HCT116 (cell line): ENCODE measurements around the gene C4A. TPM values are rescaled to one million over a fixed set of nuclear protein-coding genes. Genes with fewer than 3 reads are reported as not detected.

Experiments
- ATAC-seq: fragments of 200-7000 bp; cut with Tn5 transposase; 2 replicates; pipeline ENCODE4 v1.9.1; 2020; ENCODE audit warnings: mild to moderate bottlenecking, moderate library complexity
- BruUV-seq: library from RNA; stranded (reverse); fragments of 400-500 nt; replicated peaks from 2 replicates; lab custom pipeline; 2021; lab: Mats Ljungman, UMichigan
- CTCF ChIA-PET: fragments of 300-600 bp; sonication (Branson Sonifier 250); formaldehyde crosslinking; loops from one replicate; lab custom pipeline; 2021; ENCODE audit warnings: antibody characterized with exemption; lab: Charles Lee
- POLR2A ChIA-PET: fragments of 300-600, 350-600 bp; sonication (Branson Sonifier 250); formaldehyde crosslinking; loops from one replicate; lab custom pipeline; 2021; ENCODE audit warnings: antibody characterized with exemption; lab: Charles Lee
- RAD21 ChIA-PET, 2 experiments: fragments of 300-600 bp; sonication (Branson Sonifier 250); formaldehyde crosslinking; loops; one replicate each; lab custom pipeline; 2023; ENCODE audit warnings: low total read pairs in 2 of 2; ENCODE audit not compliant: uncharacterized antibody in 2 of 2, unreplicated experiment in 2 of 2, low non-redundant PET in 1 of 2; lab: Charles Lee
- DNase-seq: peaks from one replicate; pipeline ENCODE4 v3.0.0-alpha.2; 2010; ENCODE audit warnings: low read depth, low spot score
- H2AFZ ChIP-seq: fragments of 200-600 bp; shearing (Covaris generic), sonication (generic); 2 replicates; pipeline ENCODE4 v1.6.1; 2017; ENCODE audit warnings: low read depth, mixed run types, mixed read lengths, antibody characterized with exemption, low read length; ENCODE audit not compliant: poor library complexity, severe bottlenecking
- H3K27ac ChIP-seq: 2 replicates; pipeline ENCODE4 v1.5.1; 2012; ENCODE audit warnings: low read depth, low read length
- H3K27me3 ChIP-seq: fragments of 200-600 bp; sonication (generic); 2 replicates; pipeline ENCODE4 v1.6.1; 2016; ENCODE audit warnings: mixed run types, low read length, mixed read lengths; ENCODE audit not compliant: insufficient read depth
- H3K36me3 ChIP-seq, 2 experiments: fragments of 200-500 bp in 1 of 2; fragments of 200-600 bp in 1 of 2; sonication (Bioruptor generic) in 1 of 2; sonication (generic) in 1 of 2; 2 replicates each; pipeline versions ENCODE4 v1.5.1 to v1.6.1; 2014 to 2016; ENCODE audit warnings: low read length in 2 of 2, inconsistent platforms in 1 of 2, mixed read lengths in 1 of 2, mixed run types in 1 of 2; ENCODE audit not compliant: insufficient read depth in 2 of 2, control insufficient read depth in 1 of 2
- H3K4me1 ChIP-seq, 2 experiments: fragments of 200-600 bp in 1 of 2; sonication (generic) in 1 of 2; 2 replicates each; pipeline versions ENCODE4 v1.5.1 to v1.6.1; 2012 to 2017; ENCODE audit warnings: low read length in 2 of 2, inconsistent platforms in 1 of 2, mild to moderate bottlenecking in 1 of 2, mixed read lengths in 1 of 2, mixed run types in 1 of 2, moderate library complexity in 1 of 2; ENCODE audit not compliant: insufficient read depth in 2 of 2, control insufficient read depth in 1 of 2
- H3K4me2 ChIP-seq: fragments of 200-600 bp; sonication (generic); 2 replicates; pipeline ENCODE4 v1.6.1; 2017; ENCODE audit warnings: mixed run types, low read length, mixed read lengths
- H3K4me3 ChIP-seq, 2 experiments: fragments of 200-600 bp in 1 of 2; sonication (generic) in 1 of 2; replicated peaks in 1 of 2; 2 replicates each; pipeline ENCODE4 v1.5.1; 2011 to 2016; ENCODE audit warnings: low read length in 2 of 2, control low read depth in 1 of 2, low read depth in 1 of 2, mild to moderate bottlenecking in 1 of 2, mixed read lengths in 1 of 2, mixed run types in 1 of 2
- H3K79me2 ChIP-seq: fragments of 200-600 bp; sonication (generic); 2 replicates; pipeline ENCODE4 v1.6.1; 2017; ENCODE audit warnings: mild to moderate bottlenecking, mixed run types, low read length, moderate library complexity, mixed read lengths; ENCODE audit not compliant: insufficient read depth
- H3K9ac ChIP-seq: fragments of 200-600 bp; sonication (generic); 2 replicates; pipeline ENCODE4 v1.6.1; 2016; ENCODE audit warnings: low read length, mixed read lengths
- H3K9me2 ChIP-seq: fragments of 200-600 bp; sonication (generic), shearing (Covaris generic); 2 replicates; pipeline ENCODE4 v1.6.1; 2017; ENCODE audit warnings: mixed run types, mild to moderate bottlenecking, moderate library complexity; ENCODE audit not compliant: insufficient read depth
- H3K9me3 ChIP-seq, 2 experiments: fragments of 200-500 bp in 1 of 2; fragments of 200-600 bp in 1 of 2; sonication (Bioruptor generic) in 1 of 2; sonication (generic) in 1 of 2; 2 replicates each; pipeline ENCODE4 v1.6.1; 2014 to 2017; ENCODE audit warnings: low read length in 2 of 2, mixed read lengths in 2 of 2, inconsistent platforms in 1 of 2, low read depth in 1 of 2, mild to moderate bottlenecking in 1 of 2, mixed run types in 1 of 2, moderate library complexity in 1 of 2; ENCODE audit not compliant: control insufficient read depth in 1 of 2, insufficient read depth in 1 of 2
- H4K20me1 ChIP-seq: fragments of 200-600 bp; sonication (generic), shearing (Covaris generic); 2 replicates; pipeline ENCODE4 v1.6.1; 2017; ENCODE audit warnings: mixed run types, mild to moderate bottlenecking, moderate library complexity; ENCODE audit not compliant: insufficient read depth
- RAD21 ChIP-seq: IDR thresholded peaks from 2 replicates; pipeline ENCODE4 v1.6.1; 2012; ENCODE audit warnings: low read depth, mild to moderate bottlenecking
- YY1 ChIP-seq: IDR thresholded peaks from 2 replicates; pipeline ENCODE4 v1.6.1; 2011; ENCODE audit warnings: low read length, low read depth, moderate library complexity, mild to moderate bottlenecking; ENCODE audit not compliant: insufficient replicate concordance; ENCODE audit errors: extremely low read depth
- ZFX ChIP-seq: fragments of 450-650 bp; IDR thresholded peaks from 2 replicates; pipeline ENCODE4 v1.6.1; 2017
- intact Hi-C: fragments of 100-400 bp; cut with micrococcal nuclease; formaldehyde crosslinking; loops from 2 replicates; pipeline ENCODE4 v1.10.0; 2022
- total RNA-seq: library from RNA; stranded (reverse); gene quantifications from one replicate; pipeline ENCODE4 v1.2.1, GENCODE V29; 2021; ENCODE audit not compliant: unreplicated experiment
- TF ChIP-seq, protein P1 (sequence below): IDR thresholded peaks from 2 replicates; pipeline ENCODE4 v1.6.1; 2011; ENCODE audit warnings: mild to moderate bottlenecking, low read length, moderate library complexity; ENCODE audit not compliant: insufficient replicate concordance; ENCODE audit errors: extremely low read depth
- TF ChIP-seq, protein P2 (sequence below), 3 experiments: fragments of 200-600 bp in 1 of 3; sonication (generic) in 1 of 3; IDR thresholded peaks in 2 of 3; conservative IDR thresholded peaks in 1 of 3; 2 replicates each; pipeline ENCODE4 v1.5.1; 2012 to 2017; ENCODE audit warnings: low read depth in 2 of 3, low read length in 2 of 3, antibody characterized with exemption in 1 of 3, borderline replicate concordance in 1 of 3, control low read depth in 1 of 3, mild to moderate bottlenecking in 1 of 3, mixed read lengths in 1 of 3, mixed run types in 1 of 3, moderate library complexity in 1 of 3; ENCODE audit not compliant: insufficient read depth in 1 of 3

The C4A gene
- total RNA-seq, 1 experiment from 2014 or later, result 5.1 TPM

- TF ChIP-seq, protein P1, sequence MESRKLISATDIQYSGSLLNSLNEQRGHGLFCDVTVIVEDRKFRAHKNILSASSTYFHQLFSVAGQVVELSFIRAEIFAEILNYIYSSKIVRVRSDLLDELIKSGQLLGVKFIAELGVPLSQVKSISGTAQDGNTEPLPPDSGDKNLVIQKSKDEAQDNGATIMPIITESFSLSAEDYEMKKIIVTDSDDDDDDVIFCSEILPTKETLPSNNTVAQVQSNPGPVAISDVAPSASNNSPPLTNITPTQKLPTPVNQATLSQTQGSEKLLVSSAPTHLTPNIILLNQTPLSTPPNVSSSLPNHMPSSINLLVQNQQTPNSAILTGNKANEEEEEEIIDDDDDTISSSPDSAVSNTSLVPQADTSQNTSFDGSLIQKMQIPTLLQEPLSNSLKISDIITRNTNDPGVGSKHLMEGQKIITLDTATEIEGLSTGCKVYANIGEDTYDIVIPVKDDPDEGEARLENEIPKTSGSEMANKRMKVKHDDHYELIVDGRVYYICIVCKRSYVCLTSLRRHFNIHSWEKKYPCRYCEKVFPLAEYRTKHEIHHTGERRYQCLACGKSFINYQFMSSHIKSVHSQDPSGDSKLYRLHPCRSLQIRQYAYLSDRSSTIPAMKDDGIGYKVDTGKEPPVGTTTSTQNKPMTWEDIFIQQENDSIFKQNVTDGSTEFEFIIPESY, result no peak
- TF ChIP-seq, all 23 proteins: peak for 0
Observed at GRCh38 chr6:31949926-31950548, 31.8 kb upstream of the C4A start (continued).

GRCh38 chr6:31952140-31952805 lies 29.6 kb upstream of the C4A start:
- H3K36me3 ChIP-seq, result peaks cover 26 to 51% of the 10 kb centered on the region in 2 experiments
- CTCF ChIA-PET, result interaction anchor here (0.6 to 1.9 kb wide), 20 partner anchors 9 to 406 kb away, joined by 3 to 11 read pairs (median 4); partner anchors contain the start of genes ATP6V1G2, DXO, LSM2 and LY6G5C
- H3K27me3 ChIP-seq, result no peaks in the 10 kb centered on the region
- no peaks in the 10 kb centered on the region for H3K9me3 ChIP-seq
- TF ChIP-seq RAD21 (peak; percentile 82), ZFX (no peak), YY1 (peak; percentile 21)
- TF ChIP-seq, protein P2, sequence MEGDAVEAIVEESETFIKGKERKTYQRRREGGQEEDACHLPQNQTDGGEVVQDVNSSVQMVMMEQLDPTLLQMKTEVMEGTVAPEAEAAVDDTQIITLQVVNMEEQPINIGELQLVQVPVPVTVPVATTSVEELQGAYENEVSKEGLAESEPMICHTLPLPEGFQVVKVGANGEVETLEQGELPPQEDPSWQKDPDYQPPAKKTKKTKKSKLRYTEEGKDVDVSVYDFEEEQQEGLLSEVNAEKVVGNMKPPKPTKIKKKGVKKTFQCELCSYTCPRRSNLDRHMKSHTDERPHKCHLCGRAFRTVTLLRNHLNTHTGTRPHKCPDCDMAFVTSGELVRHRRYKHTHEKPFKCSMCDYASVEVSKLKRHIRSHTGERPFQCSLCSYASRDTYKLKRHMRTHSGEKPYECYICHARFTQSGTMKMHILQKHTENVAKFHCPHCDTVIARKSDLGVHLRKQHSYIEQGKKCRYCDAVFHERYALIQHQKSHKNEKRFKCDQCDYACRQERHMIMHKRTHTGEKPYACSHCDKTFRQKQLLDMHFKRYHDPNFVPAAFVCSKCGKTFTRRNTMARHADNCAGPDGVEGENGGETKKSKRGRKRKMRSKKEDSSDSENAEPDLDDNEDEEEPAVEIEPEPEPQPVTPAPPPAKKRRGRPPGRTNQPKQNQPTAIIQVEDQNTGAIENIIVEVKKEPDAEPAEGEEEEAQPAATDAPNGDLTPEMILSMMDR (IDR thresholded peaks at IDR 0.05 in 2 of 3, conservative IDR thresholded peaks at IDR 0.05 in 1 of 3; ENCODE audit: borderline replicate concordance in 1 of 3, insufficient read depth in 1 of 3, low read depth in 2 of 3, low read length in 2 of 3), result peak; percentile 89 to 95 (median 90)
- TF ChIP-seq, all 23 proteins: peak for 3
- intact Hi-C loops, result loop anchor here (1.0 to 2.0 kb wide), 2 partner anchors 49 to 272 kb away; partner anchors contain the start of gene ZBTB12
- RAD21 ChIA-PET, result interaction anchor here (0.9 to 1.6 kb wide), 3 partner anchors 50 to 180 kb away, joined by 3 to 4 read pairs (median 3); partner anchors contain the start of gene ZBTB12 (in 1 of the 2)
- Histone ChIP-seq H3K9ac (no peak overlapping the region), H2AFZ (no peak overlapping the region), H3K4me3 (no peak overlapping the region), H4K20me1 (no peaks in the 10 kb centered on the region), H3K9me2 (no peaks in the 10 kb centered on the region; the same call in 1 of the 2 replicates), H3K27ac (0 out of 2 replicates have a peak overlapping the region, but pooled peaks have one; percentile 19), H3K4me2 (no peak overlapping the region), H3K4me1 (peaks cover 0 to 16% of the 10 kb centered on the region in 2 experiments; a peak in 2 of 4 replicates), H3K79me2 (peaks cover 9% of the 10 kb centered on the region)
- no peak for DNase-seq
- POLR2A ChIA-PET, result interaction anchor here (1.0 to 1.3 kb wide), 3 partner anchors 19 to 125 kb away, joined by 3 to 7 read pairs (median 6); partner anchors contain the start of genes DXO and HSPA1B
- no TSS peak for BruUV-seq
- peak; percentile 80 for ATAC-seq
